Measurements from ENCODE around the gene BNIP2. TPM values are rescaled to one million over a fixed set of nuclear protein-coding genes. Genes with fewer than 3 reads are reported as not detected.
"Not testable (repeated sequence)": the region's sequence is repeated elsewhere in the genome, so short reads cannot be mapped to it uniquely, and the experiment has no call there.

Gene BNIP2
- total RNA-seq, 1 donor from 2014 or later = 103 TPM

DNA sequence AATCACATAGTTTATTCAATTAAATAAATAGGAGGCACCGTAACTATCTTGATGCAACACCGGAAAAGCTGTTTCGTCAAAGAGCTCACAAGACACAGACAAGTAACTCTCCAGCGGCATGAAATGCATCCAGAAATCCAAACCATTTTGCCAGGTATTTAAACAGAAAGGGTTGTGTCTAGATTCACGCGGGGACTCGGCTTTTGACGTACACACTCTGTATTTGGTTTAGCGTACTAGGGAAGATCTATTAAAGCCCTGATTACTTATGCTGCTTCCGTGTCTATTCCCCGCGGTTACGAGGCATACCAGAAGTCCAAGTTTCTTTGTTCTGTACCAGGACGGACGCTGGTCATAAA, 718 bp downstream of the BNIP2 start:
- peak; percentile 45 for DNase-seq (ENCODE audit: low spot score)

DNA sequence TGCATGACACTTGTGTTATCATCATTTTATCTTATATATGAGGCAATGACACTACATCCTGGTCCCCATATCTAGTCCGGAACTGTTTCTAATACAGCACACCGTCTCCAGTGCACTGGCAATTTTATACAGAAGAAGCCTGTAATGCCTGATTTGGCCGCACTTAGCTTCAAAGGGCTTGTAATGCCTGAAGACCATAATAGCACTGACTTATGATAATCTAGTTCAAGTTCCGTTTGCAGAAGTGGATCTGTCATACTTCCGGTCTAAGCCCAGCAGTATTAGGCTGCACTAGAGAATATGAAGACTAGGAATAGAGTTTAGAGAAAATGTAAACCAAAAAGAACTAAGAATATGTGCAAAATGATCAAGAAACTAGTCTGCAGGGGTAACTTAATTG, 1.3 kb downstream of the BNIP2 start:
- DNase-seq (ENCODE audit: low spot score) = no peak

DNA sequence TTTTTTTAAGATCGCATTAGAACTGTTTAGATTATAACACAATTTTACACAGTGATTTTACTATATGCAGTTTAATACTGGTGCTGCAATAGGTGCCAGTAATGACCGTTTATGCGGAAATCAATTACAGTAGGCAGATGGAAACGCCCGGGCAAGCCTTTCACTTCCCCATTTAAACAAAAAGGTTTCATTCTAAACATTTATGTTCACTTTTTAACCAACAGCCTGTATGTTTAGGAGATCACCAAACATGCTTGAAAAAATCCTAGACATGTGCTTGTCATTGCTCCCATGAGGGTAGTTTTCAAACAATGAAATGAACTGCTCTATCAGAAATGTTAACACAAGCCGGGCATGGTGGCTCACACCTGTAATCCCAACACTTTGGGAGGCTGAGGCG, 2.7 kb downstream of the BNIP2 start:
- DNase-seq (ENCODE audit: low spot score) = no peak

DNA sequence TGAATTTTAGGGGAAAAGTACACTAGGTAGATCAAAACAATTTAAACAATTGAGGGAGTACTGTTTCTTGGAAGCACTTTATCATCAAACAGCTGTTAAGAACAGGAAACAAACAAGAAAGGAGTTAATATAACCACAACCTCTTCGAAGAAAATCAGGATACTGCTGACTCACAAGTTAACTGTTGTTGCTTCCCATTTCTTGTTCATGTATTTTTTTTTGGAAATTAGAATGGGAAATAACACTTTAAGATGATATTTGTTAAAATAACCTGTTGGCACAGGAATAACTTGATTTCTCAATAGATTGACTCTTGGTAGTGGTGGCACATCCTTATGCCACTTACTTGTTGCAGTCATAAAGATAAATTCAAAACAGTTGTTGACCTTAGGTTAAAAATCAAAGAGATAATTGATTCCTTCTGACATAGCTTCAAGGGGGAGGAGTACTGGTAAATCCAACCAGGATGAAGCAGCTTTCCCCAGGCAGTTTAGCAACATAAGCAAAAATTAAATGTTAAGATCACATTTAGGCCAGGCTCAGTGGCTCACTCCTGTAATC, 3.3 kb downstream of the BNIP2 start:
- no peak for DNase-seq (ENCODE audit: low spot score)

DNA sequence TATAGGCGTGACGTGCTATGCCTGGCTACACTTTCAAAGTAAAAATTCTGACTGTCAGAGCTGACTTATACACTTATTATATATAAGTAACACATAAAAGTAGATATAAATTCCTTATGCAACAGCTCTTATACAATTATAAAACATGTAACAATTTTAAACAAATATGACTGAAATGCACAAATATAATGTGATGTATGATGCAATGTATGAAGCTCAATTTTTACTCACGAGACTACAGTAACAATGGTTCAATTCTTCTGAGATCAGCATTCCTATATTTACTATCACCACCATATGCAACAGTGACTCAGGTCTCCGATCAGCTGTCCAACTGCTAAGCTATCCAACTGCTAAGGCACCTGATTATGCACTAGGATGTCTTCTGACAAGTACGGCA, 8.2 kb downstream of the BNIP2 start:
- DNase-seq (ENCODE audit: low spot score) = no peak

DNA sequence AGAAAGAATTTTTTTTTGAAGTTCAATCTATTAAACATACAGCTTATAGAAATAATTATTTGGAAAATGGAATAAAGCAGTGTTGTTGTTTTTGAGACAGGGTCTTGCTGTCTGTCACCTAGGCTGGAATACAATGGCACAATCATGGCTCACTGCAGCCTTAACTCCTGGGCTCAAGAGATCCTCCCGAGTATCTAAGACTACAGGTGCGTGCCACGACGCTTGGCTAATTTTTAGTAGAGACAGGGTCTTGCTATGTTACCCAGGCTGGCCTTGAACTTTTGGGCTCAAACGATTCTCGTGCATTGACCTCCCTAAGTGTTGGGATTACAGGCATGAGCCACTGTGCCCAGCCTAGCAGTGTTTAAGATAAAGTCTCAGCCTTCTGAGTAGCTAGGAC, 8.8 kb downstream of the BNIP2 start:
- no peak for DNase-seq (ENCODE audit: low spot score)

DNA sequence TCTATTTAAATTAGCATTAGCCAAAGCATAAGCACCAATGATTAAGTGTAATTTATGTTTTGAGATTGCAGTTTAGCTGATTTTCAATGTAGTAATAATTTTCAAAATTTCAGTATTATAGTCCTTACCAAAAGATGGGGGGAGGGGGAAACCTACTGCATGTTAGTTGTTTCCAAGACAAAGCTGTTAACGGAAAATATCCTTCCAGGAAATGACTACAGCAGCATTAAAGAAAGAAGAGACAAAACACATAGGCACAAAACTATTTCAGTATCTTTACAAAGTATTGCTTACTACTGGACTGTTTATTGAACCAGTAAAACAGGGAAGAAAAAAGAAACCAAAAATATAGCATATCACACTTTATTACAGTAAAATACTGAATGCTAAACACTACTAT, 10.5 kb downstream of the BNIP2 start:
- DNase-seq (ENCODE audit: low spot score) = no peak

DNA sequence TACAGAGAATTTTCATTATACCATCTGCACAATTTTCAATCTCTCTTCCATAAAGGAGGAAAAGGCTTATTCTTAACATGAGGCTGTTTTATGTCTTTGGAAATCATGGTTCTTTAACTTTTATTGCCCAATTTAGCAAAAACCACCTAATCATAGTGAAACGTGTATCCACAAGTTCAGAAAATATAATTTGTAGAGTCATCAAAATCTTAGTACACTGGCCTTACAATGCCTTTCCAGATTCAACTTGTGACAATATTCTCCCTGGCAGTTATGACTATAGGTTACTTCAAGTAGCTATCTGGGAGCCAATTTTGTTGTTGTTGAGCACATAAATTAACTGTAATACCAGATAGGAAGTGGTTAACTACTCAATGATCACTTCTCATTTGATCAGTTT, 10.9 kb downstream of the BNIP2 start:
- DNase-seq (ENCODE audit: low spot score) = no peak

DNA sequence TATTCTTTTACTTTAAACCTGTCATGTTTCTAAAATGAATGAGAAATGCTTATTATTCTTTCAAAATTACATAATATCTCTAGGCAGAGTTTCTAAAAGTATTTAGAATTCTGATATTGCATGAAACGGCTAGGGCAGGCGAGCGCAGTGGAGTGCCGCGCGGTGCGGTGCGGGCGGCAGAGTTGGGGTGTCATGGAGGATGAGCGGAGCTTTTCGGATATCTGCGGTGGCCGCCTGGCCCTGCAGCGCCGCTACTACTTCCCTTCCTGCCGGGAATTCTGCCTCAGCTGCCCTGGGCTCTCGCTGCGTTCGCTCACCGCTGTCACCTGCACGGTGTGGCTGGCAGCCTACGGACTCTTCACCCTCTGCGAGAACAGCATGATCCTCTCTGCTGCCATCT, 12.6 kb downstream of the BNIP2 start:
- no peak for DNase-seq (ENCODE audit: low spot score)

DNA sequence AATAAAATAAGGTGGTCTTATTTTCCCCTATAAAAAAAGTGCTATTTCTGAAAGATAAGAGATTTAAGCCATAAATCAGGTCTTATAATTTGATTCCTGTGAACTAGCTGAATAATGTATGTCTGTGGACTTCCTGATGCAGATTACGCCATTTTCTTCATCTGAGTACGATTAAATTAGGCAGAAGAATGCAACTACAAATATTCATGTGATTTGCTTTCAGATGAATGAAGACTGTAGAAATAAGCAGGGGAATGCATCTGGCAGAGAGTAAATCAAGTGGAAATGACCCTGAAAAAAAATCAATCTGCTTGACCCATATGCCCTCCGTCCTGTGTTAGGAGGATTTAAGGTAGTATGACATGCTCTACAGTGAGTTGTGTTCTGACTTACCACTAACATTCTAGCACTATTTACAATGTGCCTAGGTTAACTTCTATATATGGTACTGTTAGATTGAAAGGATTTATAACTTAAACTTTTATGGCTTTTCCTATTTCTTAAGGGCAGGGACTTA, 14.7 kb downstream of the BNIP2 start:
- no peak for DNase-seq (ENCODE audit: low spot score)

DNA sequence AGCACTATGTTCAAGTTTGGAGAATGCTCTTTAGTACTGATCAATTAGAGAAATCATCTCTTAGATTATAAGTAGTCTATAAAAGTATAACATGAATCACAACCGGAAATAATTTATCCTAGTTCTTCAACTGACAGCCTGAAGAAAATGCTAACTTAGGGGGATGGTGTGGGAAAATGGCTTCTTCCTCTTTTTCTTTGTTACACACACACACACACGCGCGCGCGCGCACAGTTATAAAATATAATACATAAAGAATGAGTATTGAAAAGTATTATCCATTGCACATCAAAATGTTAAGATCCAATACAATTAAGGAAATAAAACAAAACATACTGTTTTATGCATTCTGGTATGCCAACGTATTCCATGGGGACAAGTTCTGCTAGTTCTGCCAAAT, 20.6 kb downstream of the BNIP2 start:
- no peak for DNase-seq (ENCODE audit: low spot score)

DNA sequence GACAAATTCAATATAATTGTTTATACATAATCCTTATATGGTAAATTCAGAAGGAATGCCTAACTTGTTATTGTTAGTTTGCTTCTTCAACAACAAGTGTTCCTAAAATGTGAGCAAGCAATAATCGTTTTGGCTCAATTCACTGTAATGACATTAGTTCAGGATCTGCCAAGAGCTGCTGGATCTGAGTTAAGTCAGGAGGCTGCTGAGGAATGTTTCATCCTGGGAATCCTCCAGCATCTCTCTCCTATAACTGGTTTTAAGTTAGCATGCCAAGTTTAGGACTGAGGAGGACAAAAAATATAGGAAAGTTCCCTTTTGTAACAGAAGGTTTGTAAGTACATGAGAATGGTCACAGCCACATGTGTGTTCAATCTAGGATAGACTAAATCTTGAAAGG, 26.9 kb downstream of the BNIP2 start:
- DNase-seq (ENCODE audit: low spot score) = no peak

DNA sequence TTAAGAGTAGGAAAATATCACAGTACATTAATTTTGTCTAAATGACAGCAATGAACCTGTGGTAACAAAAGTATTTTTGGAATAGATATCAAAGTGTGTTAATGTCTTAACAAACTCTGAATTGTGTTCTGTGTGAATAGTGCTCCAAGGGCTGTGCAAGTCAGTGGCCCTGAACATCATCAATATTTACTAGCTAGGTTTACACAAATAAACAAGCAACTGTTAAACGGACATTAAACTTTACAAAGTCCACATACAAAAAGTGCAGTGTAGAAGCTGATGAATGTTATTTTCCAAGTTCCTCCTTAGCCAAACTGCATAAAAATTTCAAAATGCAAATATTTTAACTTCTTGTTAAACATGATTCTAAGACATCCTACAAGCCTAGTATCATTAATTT, 29.8 kb downstream of the BNIP2 start:
- no peak for DNase-seq (ENCODE audit: low spot score)

DNA sequence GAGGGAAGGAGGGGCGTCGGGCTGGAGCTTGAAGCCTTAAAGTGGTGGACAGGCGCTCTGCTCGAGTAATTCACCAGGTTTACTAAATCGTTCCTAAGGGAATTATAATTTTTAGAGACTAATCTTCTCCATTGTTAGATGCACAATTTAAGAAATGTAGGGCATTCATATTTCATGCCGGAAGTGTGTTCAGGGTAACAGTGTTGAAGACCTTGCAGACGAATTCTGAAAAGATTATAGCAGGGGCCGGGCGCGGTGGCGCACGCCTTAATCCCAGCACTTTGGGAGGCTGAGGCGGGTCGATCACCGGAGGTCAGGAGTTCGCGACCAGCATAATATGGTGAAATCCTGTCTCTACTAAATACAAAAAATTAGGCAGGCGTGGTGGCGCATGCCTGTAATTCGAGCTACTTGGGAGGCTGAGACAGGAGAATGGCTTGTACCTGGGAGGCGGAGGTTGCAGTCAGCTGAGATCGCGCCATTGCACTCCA, 31.4 kb downstream of the BNIP2 start:
- DNase-seq (ENCODE audit: low spot score) = no peak

DNA sequence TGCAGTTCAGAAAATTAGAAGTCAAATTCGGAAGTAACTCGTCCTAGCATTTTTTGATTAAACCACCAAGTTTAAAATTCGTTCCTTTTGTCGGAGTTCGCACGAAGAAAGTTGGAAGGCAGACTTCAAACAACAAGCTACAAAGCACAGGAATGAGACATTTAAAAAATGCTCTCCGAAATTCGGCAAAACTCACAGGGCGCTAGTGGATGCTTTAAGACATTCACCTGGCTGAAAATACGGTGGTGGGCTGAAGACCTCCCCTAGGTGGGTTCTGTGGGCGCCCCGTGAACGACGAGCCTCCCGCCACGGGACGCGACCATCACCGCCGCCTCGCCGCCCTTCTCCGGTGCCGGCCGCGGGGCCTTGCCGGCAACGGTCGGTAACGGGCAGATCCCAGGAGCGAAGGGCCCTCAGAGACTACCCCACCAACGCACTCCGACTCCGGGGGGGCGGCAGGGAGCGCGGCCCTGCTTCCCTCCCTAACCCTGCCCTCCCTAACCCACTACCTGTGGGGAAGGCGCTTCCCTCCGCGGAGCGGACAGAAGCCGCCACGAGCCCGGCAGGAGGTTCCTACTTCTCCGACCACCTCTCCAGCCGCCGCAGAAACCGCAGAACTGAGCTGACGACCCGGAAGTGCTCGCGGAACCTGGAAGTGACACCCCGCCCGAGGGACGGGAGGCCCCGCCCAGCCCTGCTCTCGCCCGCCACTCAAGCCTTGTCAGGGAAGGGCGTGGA, 32.1 kb downstream of the BNIP2 start, which contains the start of gene GTF2A2:
Gene GTF2A2 (minus strand): TSS at position 619 of the 738 bp plus-strand sequence. CDS start 5,238 bp downstream, outside the sequence.
- DNase-seq (ENCODE audit: low spot score) = peak; percentile 96

DNA sequence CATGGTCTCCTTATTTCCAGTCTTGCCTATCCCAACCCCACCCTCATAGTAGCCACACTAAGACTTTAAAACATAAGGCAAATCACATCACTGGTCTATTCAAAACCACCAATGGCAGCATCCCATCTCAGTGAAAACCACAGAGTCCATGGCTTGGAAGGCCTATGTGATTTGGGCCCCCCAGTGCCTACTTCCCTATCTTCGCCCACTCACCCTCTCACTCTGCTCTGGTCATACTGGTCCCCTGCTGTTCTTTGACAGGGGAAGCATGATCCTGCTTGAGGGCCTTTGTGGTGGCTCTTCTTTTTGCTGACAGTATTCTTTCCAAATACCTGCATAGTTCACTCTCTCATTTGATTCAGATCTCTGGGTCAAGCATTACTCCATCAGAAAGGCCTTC, 35.1 kb downstream of the BNIP2 start:
- DNase-seq (ENCODE audit: low spot score) = no peak

DNA sequence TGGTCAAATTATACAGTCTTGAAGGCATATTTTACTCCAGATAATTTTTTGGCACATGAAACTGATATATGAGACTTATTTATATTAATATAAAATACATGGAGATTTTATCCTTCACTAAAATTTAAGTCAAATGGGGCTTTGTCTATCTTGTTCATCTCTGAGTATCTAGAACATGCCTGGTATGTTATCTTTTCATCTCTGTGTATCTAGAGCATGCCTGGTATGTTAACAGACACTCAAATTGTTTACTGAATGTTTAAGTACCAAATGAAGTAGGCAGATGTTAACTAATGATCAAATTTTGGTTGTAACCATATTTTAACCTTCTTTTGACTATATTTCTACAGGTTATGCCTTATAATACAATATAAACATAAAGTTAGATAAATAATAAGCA, 39.5 kb downstream of the BNIP2 start:
- DNase-seq (ENCODE audit: low spot score) = no peak

DNA sequence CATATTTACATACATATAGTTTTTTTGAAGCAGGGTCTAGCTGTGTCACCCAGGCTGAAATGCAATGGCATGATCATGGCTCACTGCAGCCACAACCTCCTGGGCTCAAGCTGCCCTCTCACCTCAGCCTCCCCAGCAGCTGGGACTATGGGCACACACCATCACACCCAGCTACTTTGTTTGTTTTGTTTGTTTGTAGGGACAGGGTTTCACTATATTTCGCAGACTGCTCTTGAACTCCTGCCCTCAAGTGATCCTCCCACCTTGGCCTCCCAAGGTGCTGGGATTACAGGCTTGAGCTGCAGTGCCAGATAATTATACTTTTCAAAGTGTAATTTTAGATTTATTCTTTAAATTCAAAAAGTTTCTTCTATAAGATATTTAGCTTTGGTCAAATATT, 42.0 kb downstream of the BNIP2 start:
- DNase-seq (ENCODE audit: low spot score) = no peak

DNA sequence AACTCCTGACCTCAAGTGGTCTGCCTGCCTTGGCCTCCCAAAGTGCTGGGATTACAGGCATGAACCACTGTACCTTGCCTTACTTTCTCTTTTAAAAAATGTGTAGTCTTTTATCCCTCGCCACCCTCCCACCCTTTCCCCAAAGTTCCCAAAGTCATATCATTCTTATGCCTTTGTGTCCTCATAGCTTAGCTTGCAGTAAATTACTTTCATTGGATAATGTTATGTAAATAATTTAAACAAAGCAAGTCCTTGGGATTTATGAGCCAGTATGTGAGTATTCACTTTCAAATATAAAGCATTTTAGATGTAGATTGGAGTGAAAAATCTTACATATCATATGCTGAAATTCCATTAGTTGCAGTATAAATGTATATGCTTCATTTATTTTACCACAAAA, 42.8 kb downstream of the BNIP2 start:
- no peak for DNase-seq (ENCODE audit: low spot score)

DNA sequence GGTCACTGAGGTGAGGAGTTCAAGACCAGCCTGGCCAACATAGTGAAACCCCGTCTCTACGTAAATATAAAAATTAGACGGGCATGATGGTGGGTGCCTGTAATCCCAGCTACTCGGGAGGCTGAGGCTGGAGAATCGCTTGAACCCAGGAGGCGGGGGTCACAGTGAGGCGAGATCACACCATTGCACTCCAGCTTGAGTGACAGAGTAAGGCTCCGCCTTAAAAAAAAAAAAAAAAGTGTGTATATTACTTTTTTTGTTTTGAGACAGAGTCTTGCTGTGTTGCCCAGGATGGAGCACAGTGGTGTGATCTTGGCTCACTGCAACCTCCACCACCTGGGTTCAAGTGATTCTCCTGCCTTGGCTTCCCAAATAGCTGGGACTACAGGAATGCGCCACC, 43.3 kb downstream of the BNIP2 start:
- DNase-seq (ENCODE audit: low spot score) = not testable (repeated sequence)

DNA sequence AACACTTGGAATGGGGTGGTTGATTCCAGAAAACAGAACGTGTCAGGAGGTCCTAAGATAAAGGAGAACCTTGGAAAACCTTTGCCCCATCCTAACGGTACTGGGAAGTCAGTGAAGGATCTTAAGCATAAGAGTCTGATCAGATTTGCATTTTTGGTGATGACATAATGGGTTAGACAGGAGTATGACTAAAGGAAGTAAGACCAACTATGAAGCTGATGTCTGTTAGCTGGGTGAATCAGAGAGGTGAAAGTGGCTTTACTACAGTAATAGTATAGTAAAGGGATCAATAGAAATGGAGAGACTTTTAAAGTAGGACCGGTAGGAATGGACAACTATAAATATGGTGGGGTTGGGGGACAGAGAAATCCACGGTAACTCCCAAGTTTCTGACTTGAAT, 44.4 kb downstream of the BNIP2 start:
- DNase-seq (ENCODE audit: low spot score) = no peak

DNA sequence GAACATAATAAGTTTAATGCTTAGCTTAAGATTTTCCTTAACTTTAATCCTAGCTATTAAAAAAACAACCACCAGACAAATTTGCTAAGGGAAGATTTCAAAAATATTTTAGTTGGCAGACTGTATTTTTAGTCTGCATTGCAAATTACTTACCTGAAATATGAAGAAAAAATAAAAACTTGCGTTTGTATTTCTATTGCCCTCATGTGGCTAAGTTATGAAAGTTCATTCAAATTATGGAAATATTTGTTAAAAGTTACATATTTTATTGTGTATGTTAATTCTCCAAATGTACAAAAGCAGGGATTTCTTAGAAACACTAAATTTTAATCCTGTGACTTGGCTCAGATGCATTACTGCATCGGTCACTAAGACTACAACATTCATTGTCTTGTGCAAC, 46.8 kb downstream of the BNIP2 start:
- DNase-seq (ENCODE audit: low spot score) = no peak

DNA sequence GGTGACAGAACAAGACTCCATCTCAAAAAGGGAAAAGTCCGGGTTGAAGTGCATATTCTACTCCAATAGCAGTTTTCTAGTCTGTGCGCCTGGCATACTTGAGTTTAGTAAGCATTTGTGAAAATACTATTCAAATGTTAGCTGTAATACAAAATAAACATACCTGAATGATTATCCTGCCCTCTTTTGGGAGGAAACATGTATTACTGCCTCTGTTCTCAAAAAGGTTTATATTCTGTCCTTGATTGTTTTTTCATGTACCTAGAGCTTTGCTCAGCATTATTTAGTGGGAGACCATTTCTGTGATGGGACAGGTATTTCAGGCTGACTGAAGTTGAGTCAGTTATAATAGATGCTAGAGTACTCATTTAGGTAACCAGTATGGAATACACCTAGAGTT, 51.6 kb downstream of the BNIP2 start:
- DNase-seq (ENCODE audit: low spot score) = not testable (repeated sequence)

DNA sequence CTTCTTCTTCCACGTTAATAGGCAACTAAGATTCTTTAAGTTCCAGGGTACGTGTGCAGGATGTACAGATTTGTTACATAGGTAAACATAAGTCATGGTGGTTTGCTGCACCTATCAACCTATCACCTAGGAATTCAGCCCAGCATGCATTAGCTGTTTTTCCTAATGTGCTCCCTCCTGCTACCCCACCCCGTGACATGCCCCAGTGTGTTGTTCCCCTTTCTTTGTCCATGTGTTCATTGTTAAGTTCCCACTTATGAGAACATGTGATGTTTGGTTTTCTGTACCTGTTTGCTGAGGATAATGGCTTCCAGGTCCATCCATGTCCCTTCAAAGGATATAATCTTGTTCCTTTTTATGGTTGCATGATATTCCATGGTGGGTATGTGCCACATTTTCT, 52.9 kb downstream of the BNIP2 start:
- no peak for DNase-seq (ENCODE audit: low spot score)

All from ureter (tissue), 1 donor.